CD4-positive, alpha-beta T cell (primary cell): ENCODE results near the gene SLC5A2. TPM values are rescaled to one million over a fixed set of nuclear protein-coding genes. Genes with fewer than 3 reads are reported as not detected.

Experiments used
- ATAC-seq: fragments of 200-7000 bp; cut with Tn5 transposase; one replicate; pipeline ENCODE4 v1.10.0; 2022; ENCODE audit warnings: mild to moderate bottlenecking; ENCODE audit not compliant: poor library complexity
- CTCF ChIA-PET: fragments of 350-600 bp; sonication (Branson Sonifier 250); formaldehyde crosslinking; loops from one replicate; lab custom pipeline; 2021; ENCODE audit warnings: antibody characterized with exemption, inconsistent platforms; lab: Charles Lee
- POLR2A ChIA-PET: fragments of 350-600 bp; sonication (Branson Sonifier 250); formaldehyde crosslinking; loops from one replicate; lab custom pipeline; 2021; ENCODE audit warnings: antibody characterized with exemption, inconsistent platforms; lab: Charles Lee
- DNase-seq, 14 experiments: peaks; one replicate each; pipeline ENCODE4 v3.0.0-alpha.2; 2013 to 2020; ENCODE audit warnings: mixed read lengths in 2 of 14
- H3K27ac ChIP-seq, 2 donors: one replicate each; pipeline versions ENCODE4 v1.5.1 to v1.7.0; 2013; ENCODE audit warnings: low read length in 2 of 2, low read depth in 1 of 2, mild to moderate bottlenecking in 1 of 2
- H3K27me3 ChIP-seq, 2 experiments: 1 replicate in 1 of 2; 2 replicates in 1 of 2; pipeline versions ENCODE4 v1.6.1 to v1.7.0; 2013; ENCODE audit warnings: low read length in 2 of 2, control low read depth in 1 of 2, mild to moderate bottlenecking in 1 of 2, moderate library complexity in 1 of 2; ENCODE audit not compliant: insufficient read depth in 2 of 2, control insufficient read depth in 1 of 2
- H3K36me3 ChIP-seq: one replicate; pipeline ENCODE4 v1.6.1; 2013; ENCODE audit warnings: low read length, control low read depth; ENCODE audit not compliant: insufficient read depth
- H3K4me1 ChIP-seq: one replicate; pipeline ENCODE4 v1.6.1; 2013; ENCODE audit warnings: low read length, control low read depth; ENCODE audit not compliant: insufficient read depth
- H3K4me3 ChIP-seq: one replicate; pipeline ENCODE4 v1.5.1; 2013; ENCODE audit warnings: mild to moderate bottlenecking, low read length, moderate library complexity
- H3K9me3 ChIP-seq, 2 experiments: 1 replicate in 1 of 2; 2 replicates in 1 of 2; pipeline versions ENCODE4 v1.6.1 to v1.7.0; 2013; ENCODE audit warnings: low read length in 2 of 2, mild to moderate bottlenecking in 2 of 2, control low read depth in 1 of 2, moderate library complexity in 1 of 2; ENCODE audit not compliant: control insufficient read depth in 1 of 2, insufficient read depth in 1 of 2
- H3K27ac Mint-ChIP-seq: one replicate; pipeline ENCODE4 v1.8.0; 2020; ENCODE audit warnings: mixed read lengths
- H3K27me3 Mint-ChIP-seq: one replicate; pipeline ENCODE4 v1.8.0; 2021; ENCODE audit warnings: mixed read lengths
- H3K36me3 Mint-ChIP-seq: one replicate; pipeline ENCODE4 v1.8.0; 2021; ENCODE audit warnings: low read depth, mixed read lengths
- H3K4me1 Mint-ChIP-seq: one replicate; pipeline ENCODE4 v1.8.0; 2021; ENCODE audit warnings: low read depth, mixed read lengths
- H3K4me3 Mint-ChIP-seq: one replicate; pipeline ENCODE4 v1.8.0; 2020; ENCODE audit warnings: mild to moderate bottlenecking, mixed read lengths
- H3K9me3 Mint-ChIP-seq: one replicate; pipeline ENCODE4 v1.8.0; 2020; ENCODE audit warnings: mixed read lengths
- intact Hi-C, 2 experiments: fragments of 100-400 bp; cut with DNase I in 1 of 2; cut with micrococcal nuclease in 1 of 2; formaldehyde crosslinking; loops; one replicate each; pipeline versions ENCODE4 v1.15.1 to v1.9.0; 2023 to 2025; cut with DNase I, micrococcal nuclease
- total RNA-seq, 174 experiments: library from RNA in 2 of 174; stranded (reverse) in 2 of 174; gene quantifications; one replicate each; pipeline ENCODE4 v1.2.3 and lab custom pipeline; 2021 to 2026
- TF ChIP-seq, protein P1 (sequence below): fragments of 200-600 bp; IDR thresholded peaks from one replicate; pipeline ENCODE4 v1.8.0; 2022; ENCODE audit warnings: antibody characterized with exemption, mild to moderate bottlenecking

Gene SLC5A2
- total RNA-seq, 2 experiments from 2014 or later = 4.1 to 5.3 TPM

GRCh38 chr16:31451201-31451600, 31.7 kb upstream of the SLC5A2 start:
- DNase-seq (no peak), ATAC-seq (no peak)
- Mint-ChIP-seq H3K27ac (peak overlapping the region; percentile 3), H3K9me3 (no peaks in the 10 kb centered on the region), H3K4me1 (peaks cover 27% of the 10 kb centered on the region), H3K27me3 (no peaks in the 10 kb centered on the region), H3K4me3 (no peak overlapping the region), H3K36me3 (no peaks in the 10 kb centered on the region)
- Histone ChIP-seq H3K36me3 (peaks cover 5% of the 10 kb centered on the region), H3K4me3 (no peak overlapping the region), H3K27ac (no peak overlapping the region), H3K27me3 (no peaks in the 10 kb centered on the region), H3K4me1 (peaks cover 20% of the 10 kb centered on the region), H3K9me3 (no peaks in the 10 kb centered on the region)
- ChIA-PET CTCF (interaction anchor here (1.2 kb wide), 1 partner anchor 9 kb away, joined by 3 read pairs; the partner anchor contains the start of gene ZNF843), POLR2A (interaction anchor here (0.7 to 1.4 kb wide), 2 partner anchors 9 to 271 kb away, joined by 3 to 4 read pairs; partner anchors contain the start of genes FUS and ZNF843)
- TF ChIP-seq, protein P1, sequence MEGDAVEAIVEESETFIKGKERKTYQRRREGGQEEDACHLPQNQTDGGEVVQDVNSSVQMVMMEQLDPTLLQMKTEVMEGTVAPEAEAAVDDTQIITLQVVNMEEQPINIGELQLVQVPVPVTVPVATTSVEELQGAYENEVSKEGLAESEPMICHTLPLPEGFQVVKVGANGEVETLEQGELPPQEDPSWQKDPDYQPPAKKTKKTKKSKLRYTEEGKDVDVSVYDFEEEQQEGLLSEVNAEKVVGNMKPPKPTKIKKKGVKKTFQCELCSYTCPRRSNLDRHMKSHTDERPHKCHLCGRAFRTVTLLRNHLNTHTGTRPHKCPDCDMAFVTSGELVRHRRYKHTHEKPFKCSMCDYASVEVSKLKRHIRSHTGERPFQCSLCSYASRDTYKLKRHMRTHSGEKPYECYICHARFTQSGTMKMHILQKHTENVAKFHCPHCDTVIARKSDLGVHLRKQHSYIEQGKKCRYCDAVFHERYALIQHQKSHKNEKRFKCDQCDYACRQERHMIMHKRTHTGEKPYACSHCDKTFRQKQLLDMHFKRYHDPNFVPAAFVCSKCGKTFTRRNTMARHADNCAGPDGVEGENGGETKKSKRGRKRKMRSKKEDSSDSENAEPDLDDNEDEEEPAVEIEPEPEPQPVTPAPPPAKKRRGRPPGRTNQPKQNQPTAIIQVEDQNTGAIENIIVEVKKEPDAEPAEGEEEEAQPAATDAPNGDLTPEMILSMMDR = no peak
- intact Hi-C loops = no loop called here

- ChIA-PET CTCF (interaction anchor here (0.7 to 1.2 kb wide), 3 partner anchors 10 to 238 kb away, joined by 3 to 4 read pairs (median 3); partner anchors contain the start of genes TRIM72 and ZNF843), POLR2A (interaction anchor here (0.7 to 1.4 kb wide), 2 partner anchors 9 to 272 kb away, joined by 3 to 4 read pairs; partner anchors contain the start of genes FUS and ZNF843)
- Mint-ChIP-seq H3K9me3 (no peaks in the 10 kb centered on the region), H3K4me1 (peaks cover 29% of the 10 kb centered on the region), H3K27me3 (no peaks in the 10 kb centered on the region), H3K36me3 (no peaks in the 10 kb centered on the region), H3K27ac (peak overlapping the region; percentile 56), H3K4me3 (no peak overlapping the region)
- intact Hi-C loops = no loop called here
- TF ChIP-seq, protein P1 = no peak
- no peaks in the 10 kb centered on the region for H3K27me3 ChIP-seq
- peaks cover 5% of the 10 kb centered on the region for H3K36me3 ChIP-seq
- H3K9me3 ChIP-seq = no peaks in the 10 kb centered on the region
- H3K27ac ChIP-seq = no peak overlapping the region
- no peak overlapping the region for H3K4me3 ChIP-seq
- DNase-seq (peak in 1 of 14 experiments; percentile 38), ATAC-seq (no peak)
- peaks cover 26% of the 10 kb centered on the region for H3K4me1 ChIP-seq
Measured at GRCh38 chr16:31451681-31452351, 31.1 kb upstream of the SLC5A2 start.

- no peak overlapping the region for H3K27ac ChIP-seq
- DNase-seq (no peak), ATAC-seq (no peak)
- no peaks in the 10 kb centered on the region for H3K27me3 Mint-ChIP-seq
- H3K27ac Mint-ChIP-seq = peak overlapping the region; percentile 56
- POLR2A ChIA-PET = no interaction called here
- peaks cover 0 to 6% of the 10 kb centered on the region in 2 experiments for H3K9me3 ChIP-seq
- H3K4me3 Mint-ChIP-seq = no peak overlapping the region
- no peak overlapping the region for H3K4me3 ChIP-seq
- H3K4me1 ChIP-seq = peaks cover 34% of the 10 kb centered on the region
- no peaks in the 10 kb centered on the region for H3K9me3 Mint-ChIP-seq
- no peaks in the 10 kb centered on the region for H3K36me3 Mint-ChIP-seq
- peaks cover 5% of the 10 kb centered on the region for H3K36me3 ChIP-seq
- CTCF ChIA-PET = interaction anchor here (0.7 kb wide), 1 partner anchor 239 kb away, joined by 4 read pairs; the partner anchor contains the start of gene TRIM72
- H3K27me3 ChIP-seq = no peaks in the 10 kb centered on the region
- intact Hi-C loops = no loop called here
- peaks cover 34% of the 10 kb centered on the region for H3K4me1 Mint-ChIP-seq
- TF ChIP-seq, protein P1 = no peak
Measured at GRCh38 chr16:31452631-31453106, 30.3 kb upstream of the SLC5A2 start.
